Measurements from ENCODE around the gene BBS2. TPM values are rescaled to one million over a fixed set of nuclear protein-coding genes. Genes with fewer than 3 reads are reported as not detected.

BBS2 gene
- total RNA-seq, 1 donor from 2014 or later, result 29.0 TPM

DNA sequence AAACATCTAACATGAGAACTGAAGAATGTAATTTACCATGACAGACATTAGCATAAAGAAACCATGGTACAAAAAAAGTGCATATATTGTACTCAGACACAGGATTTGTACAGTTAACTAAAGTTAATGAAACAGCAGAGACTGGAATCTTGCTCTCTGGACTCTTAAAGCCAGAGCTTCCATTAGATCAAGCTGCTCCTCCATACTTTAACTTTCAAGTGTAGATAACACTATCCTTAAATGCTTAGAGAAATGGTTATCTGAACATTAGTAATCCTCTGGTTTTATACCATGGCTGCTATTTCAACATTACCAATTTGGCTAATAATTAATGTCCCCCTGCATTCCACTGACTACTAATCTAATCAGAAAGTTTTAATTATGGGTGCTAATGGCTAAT lies 71.8 kb downstream of the BBS2 start:
- Mint-ChIP-seq H3K4me3 (ENCODE audit: unreplicated experiment) (peak overlapping the region; percentile 22), H3K36me3 (ENCODE audit: low read depth, unreplicated experiment) (no peaks in the 10 kb centered on the region), H3K27ac (ENCODE audit: unreplicated experiment) (no peak overlapping the region), H3K27me3 (ENCODE audit: low read depth, unreplicated experiment) (no peaks in the 10 kb centered on the region), H3K9me3 (ENCODE audit: unreplicated experiment) (no peaks in the 10 kb centered on the region), H3K4me1 (ENCODE audit: low read depth, unreplicated experiment) (peaks cover 24% of the 10 kb centered on the region)
- Histone ChIP-seq H3K27me3 (ENCODE audit: insufficient read depth, low read length) (no peaks in the 10 kb centered on the region), H3K4me3 (ENCODE audit: insufficient read depth, low read depth, low read length) (peak overlapping the region; percentile 13), H4K20me1 (ENCODE audit: insufficient read depth, low read length) (peaks cover 48% of the 10 kb centered on the region), H3K9me3 (ENCODE audit: insufficient read depth, low read depth, low read length) (no peaks in the 10 kb centered on the region), H3K27ac (ENCODE audit: low read depth, low read length) (no peak overlapping the region), H3K4me1 (ENCODE audit: insufficient read depth, low read length) (peaks cover 13% of the 10 kb centered on the region), H3K4me2 (ENCODE audit: low read length) (peak overlapping the region; percentile 3), H2AFZ (ENCODE audit: low read depth, low read length) (no peak overlapping the region), H3K79me2 (ENCODE audit: insufficient read depth, low read length) (peaks cover 80% of the 10 kb centered on the region), H3K9ac (ENCODE audit: low read length) (no peak overlapping the region), H3K36me3 (ENCODE audit: insufficient read depth, low read length) (peaks cover 5% of the 10 kb centered on the region)
- no peak for FAIRE-seq
- no peak for DNase-seq (ENCODE audit: low read depth)
- TF ChIP-seq EZH2 (IDR thresholded peaks at IDR 0.05; ENCODE audit: insufficient read depth, low read length), result no peak
- TF ChIP-seq, protein P1, sequence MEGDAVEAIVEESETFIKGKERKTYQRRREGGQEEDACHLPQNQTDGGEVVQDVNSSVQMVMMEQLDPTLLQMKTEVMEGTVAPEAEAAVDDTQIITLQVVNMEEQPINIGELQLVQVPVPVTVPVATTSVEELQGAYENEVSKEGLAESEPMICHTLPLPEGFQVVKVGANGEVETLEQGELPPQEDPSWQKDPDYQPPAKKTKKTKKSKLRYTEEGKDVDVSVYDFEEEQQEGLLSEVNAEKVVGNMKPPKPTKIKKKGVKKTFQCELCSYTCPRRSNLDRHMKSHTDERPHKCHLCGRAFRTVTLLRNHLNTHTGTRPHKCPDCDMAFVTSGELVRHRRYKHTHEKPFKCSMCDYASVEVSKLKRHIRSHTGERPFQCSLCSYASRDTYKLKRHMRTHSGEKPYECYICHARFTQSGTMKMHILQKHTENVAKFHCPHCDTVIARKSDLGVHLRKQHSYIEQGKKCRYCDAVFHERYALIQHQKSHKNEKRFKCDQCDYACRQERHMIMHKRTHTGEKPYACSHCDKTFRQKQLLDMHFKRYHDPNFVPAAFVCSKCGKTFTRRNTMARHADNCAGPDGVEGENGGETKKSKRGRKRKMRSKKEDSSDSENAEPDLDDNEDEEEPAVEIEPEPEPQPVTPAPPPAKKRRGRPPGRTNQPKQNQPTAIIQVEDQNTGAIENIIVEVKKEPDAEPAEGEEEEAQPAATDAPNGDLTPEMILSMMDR (IDR thresholded peaks at IDR 0.05; ENCODE audit: insufficient read depth, low read depth, low read length), result no peak

- H3K4me3 ChIP-seq (ENCODE audit: insufficient read depth, low read depth, low read length), result no peak overlapping the region
- Mint-ChIP-seq H3K36me3 (ENCODE audit: low read depth, unreplicated experiment) (peaks cover 3% of the 10 kb centered on the region), H3K9me3 (ENCODE audit: unreplicated experiment) (no peaks in the 10 kb centered on the region), H3K4me3 (ENCODE audit: unreplicated experiment) (peak overlapping the region; percentile 51), H3K27ac (ENCODE audit: unreplicated experiment) (no peak overlapping the region), H3K4me1 (ENCODE audit: low read depth, unreplicated experiment) (peaks cover 19% of the 10 kb centered on the region), H3K27me3 (ENCODE audit: low read depth, unreplicated experiment) (no peaks in the 10 kb centered on the region)
- H3K27ac ChIP-seq (ENCODE audit: low read depth, low read length), result no peak overlapping the region
- DNase-seq (ENCODE audit: low read depth), result no peak
- no peak overlapping the region for H2AFZ ChIP-seq (ENCODE audit: low read depth, low read length)
- H3K9me3 ChIP-seq (ENCODE audit: insufficient read depth, low read depth, low read length), result no peaks in the 10 kb centered on the region
- H3K4me1 ChIP-seq (ENCODE audit: insufficient read depth, low read length), result peaks cover 8% of the 10 kb centered on the region
- TF ChIP-seq, protein P1 (IDR thresholded peaks at IDR 0.05; ENCODE audit: insufficient read depth, low read depth, low read length), result no peak
- no peak for TF ChIP-seq EZH2 (IDR thresholded peaks at IDR 0.05; ENCODE audit: insufficient read depth, low read length)
- H3K4me2 ChIP-seq (ENCODE audit: low read length), result peak overlapping the region; percentile 3
- no peaks in the 10 kb centered on the region for H3K27me3 ChIP-seq (ENCODE audit: insufficient read depth, low read length)
- FAIRE-seq, result no peak
- H3K36me3 ChIP-seq (ENCODE audit: insufficient read depth, low read length), result peaks cover 5% of the 10 kb centered on the region
- peaks cover 43% of the 10 kb centered on the region for H4K20me1 ChIP-seq (ENCODE audit: insufficient read depth, low read length)
- no peak overlapping the region for H3K9ac ChIP-seq (ENCODE audit: low read length)
- peaks cover 74% of the 10 kb centered on the region for H3K79me2 ChIP-seq (ENCODE audit: insufficient read depth, low read length)
These were observed 72.5 kb downstream of the BBS2 start for GRCh38 chr16:56447286-56447685.

- Histone ChIP-seq H3K9ac (ENCODE audit: low read length) (no peak overlapping the region), H3K4me2 (ENCODE audit: low read length) (no peak overlapping the region), H3K4me1 (ENCODE audit: insufficient read depth, low read length) (no peaks in the 10 kb centered on the region), H3K4me3 (ENCODE audit: insufficient read depth, low read depth, low read length) (no peak overlapping the region), H4K20me1 (ENCODE audit: insufficient read depth, low read length) (peaks cover 29% of the 10 kb centered on the region), H3K27me3 (ENCODE audit: insufficient read depth, low read length) (no peaks in the 10 kb centered on the region), H3K27ac (ENCODE audit: low read depth, low read length) (no peak overlapping the region), H3K9me3 (ENCODE audit: insufficient read depth, low read depth, low read length) (no peaks in the 10 kb centered on the region), H3K79me2 (ENCODE audit: insufficient read depth, low read length) (peaks cover 30% of the 10 kb centered on the region), H3K36me3 (ENCODE audit: insufficient read depth, low read length) (peaks cover 26% of the 10 kb centered on the region), H2AFZ (ENCODE audit: low read depth, low read length) (no peak overlapping the region)
- no peak for DNase-seq (ENCODE audit: low read depth)
- TF ChIP-seq, protein P1 (IDR thresholded peaks at IDR 0.05; ENCODE audit: insufficient read depth, low read depth, low read length), result no peak
- Mint-ChIP-seq H3K27ac (ENCODE audit: unreplicated experiment) (no peak overlapping the region), H3K36me3 (ENCODE audit: low read depth, unreplicated experiment) (peaks cover 10% of the 10 kb centered on the region), H3K9me3 (ENCODE audit: unreplicated experiment) (no peaks in the 10 kb centered on the region), H3K4me3 (ENCODE audit: unreplicated experiment) (no peak overlapping the region), H3K4me1 (ENCODE audit: low read depth, unreplicated experiment) (no peaks in the 10 kb centered on the region), H3K27me3 (ENCODE audit: low read depth, unreplicated experiment) (no peaks in the 10 kb centered on the region)
- no peak for FAIRE-seq
These were observed 81.8 kb downstream of the BBS2 start for GRCh38 chr16:56438038-56438437.

Measured in astrocyte (in vitro differentiated cells and primary cell).